HUDEP-2 (cell line): ENCODE results near the gene RNF135.
"Not testable (repeated sequence)": the region's sequence is repeated elsewhere in the genome, so short reads cannot be mapped to it uniquely, and the experiment has no call there.

Source experiments
- DNase-seq, 76 experiments: peaks; one replicate each; lab custom pipeline; 2025; ENCODE audit not compliant: unreplicated experiment in 76 of 76; lab: John Stamatoyannopoulos, UW

The RNF135 gene

GRCh38 chr17:30997842-30998241, 27.0 kb downstream of the RNF135 start:
- DNase-seq, result no peak

- no peak for DNase-seq
Measured at GRCh38 chr17:31002047-31002446, 31.2 kb downstream of the RNF135 start.

- no peak for DNase-seq
Measured at GRCh38 chr17:31003225-31003866, 32.5 kb downstream of the RNF135 start.

- DNase-seq, result no peak
Measured at GRCh38 chr17:31004160-31004559, 33.3 kb downstream of the RNF135 start.

- no peak for DNase-seq
Measured at GRCh38 chr17:31007695-31008373, 37.0 kb downstream of the RNF135 start.

- DNase-seq, result peak in 18 of 76 experiments; percentile 1 to 47 (median 14)
Measured at GRCh38 chr17:31008374-31009041, 37.7 kb downstream of the RNF135 start.

- DNase-seq, result not testable (repeated sequence)
Measured at GRCh38 chr17:31009042-31009702, 38.3 kb downstream of the RNF135 start.

- DNase-seq, result not testable (repeated sequence)
Measured at GRCh38 chr17:31010014-31010413, 39.2 kb downstream of the RNF135 start.

GRCh38 chr17:31013844-31014243, 43.0 kb downstream of the RNF135 start:
- no peak for DNase-seq

- no peak for DNase-seq
Measured at GRCh38 chr17:31015639-31016038, 44.8 kb downstream of the RNF135 start.

- no peak for DNase-seq
Measured at GRCh38 chr17:31019004-31019403, 48.2 kb downstream of the RNF135 start.

- DNase-seq, result not testable (repeated sequence)
Measured at GRCh38 chr17:31023171-31023570, 52.3 kb downstream of the RNF135 start.

- no peak for DNase-seq
Measured at GRCh38 chr17:31031841-31032240, 61.0 kb downstream of the RNF135 start.

GRCh38 chr17:31035611-31036010, 64.8 kb downstream of the RNF135 start:
- DNase-seq, result not testable (repeated sequence)

GRCh38 chr17:31040837-31041236, 70.0 kb downstream of the RNF135 start:
- not testable (repeated sequence) for DNase-seq

- DNase-seq, result not testable (repeated sequence)
Measured at GRCh38 chr17:31042378-31042777, 71.5 kb downstream of the RNF135 start.

GRCh38 chr17:31046856-31047425, 76.1 kb downstream of the RNF135 start:
- DNase-seq, result peak in 18 of 76 experiments; percentile 2 to 30 (median 14)

GRCh38 chr17:31048142-31048541, 77.3 kb downstream of the RNF135 start:
- no peak for DNase-seq

GRCh38 chr17:31048780-31049179, 77.9 kb downstream of the RNF135 start:
- DNase-seq, result peak in 1 of 76 experiments; percentile 3
